GM18861 (cell line): ENCODE measurements around the gene GALNT15.

Experiments used
- ATAC-seq: cut with Tn5 transposase; IDR thresholded peaks from one replicate; pipeline ENCODE4 v1.9.1; 2021; ENCODE audit not compliant: unreplicated experiment

GALNT15 gene

DNA sequence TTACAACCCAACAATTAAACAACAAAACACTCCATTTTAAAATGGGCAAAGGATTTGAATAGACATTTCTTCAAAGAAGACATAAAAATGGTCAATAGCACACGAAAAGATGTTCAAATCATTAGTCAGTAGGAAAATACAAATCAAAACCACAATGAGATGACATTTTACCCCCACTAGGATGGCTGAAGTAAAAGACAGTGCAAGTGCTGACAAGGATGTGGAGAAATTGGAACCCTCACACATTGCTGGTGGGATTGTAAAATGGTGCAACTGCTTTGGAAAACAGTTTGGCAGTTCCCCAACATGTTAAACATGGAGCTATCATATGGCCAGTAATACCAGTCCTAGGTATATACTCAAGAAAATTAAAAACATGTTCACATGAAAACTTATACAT, 11.6 kb downstream of the GALNT15 start:
- ATAC-seq = no peak

DNA sequence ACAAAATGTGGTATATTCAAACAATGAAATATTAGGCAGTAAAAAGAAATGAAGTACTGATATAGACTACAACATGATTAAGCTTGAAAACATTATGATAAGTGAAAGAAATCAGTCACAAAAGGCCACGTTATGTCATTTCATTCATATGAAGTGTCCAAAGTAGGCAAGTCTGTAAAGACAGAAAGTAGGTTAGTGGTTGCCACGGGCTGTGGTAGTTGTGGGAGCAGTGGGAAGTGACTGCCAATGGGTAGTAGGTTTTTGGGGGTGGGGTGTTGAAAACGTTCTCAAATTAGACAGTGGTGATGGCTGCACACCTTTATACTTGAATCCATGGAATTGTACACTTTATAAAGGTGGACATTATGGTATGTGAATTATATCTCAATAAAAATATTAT, 12.1 kb downstream of the GALNT15 start:
- no peak for ATAC-seq

- no peak for ATAC-seq
Observed at GRCh38 chr3:16187213-16187790, 12.8 kb downstream of the GALNT15 start.

DNA sequence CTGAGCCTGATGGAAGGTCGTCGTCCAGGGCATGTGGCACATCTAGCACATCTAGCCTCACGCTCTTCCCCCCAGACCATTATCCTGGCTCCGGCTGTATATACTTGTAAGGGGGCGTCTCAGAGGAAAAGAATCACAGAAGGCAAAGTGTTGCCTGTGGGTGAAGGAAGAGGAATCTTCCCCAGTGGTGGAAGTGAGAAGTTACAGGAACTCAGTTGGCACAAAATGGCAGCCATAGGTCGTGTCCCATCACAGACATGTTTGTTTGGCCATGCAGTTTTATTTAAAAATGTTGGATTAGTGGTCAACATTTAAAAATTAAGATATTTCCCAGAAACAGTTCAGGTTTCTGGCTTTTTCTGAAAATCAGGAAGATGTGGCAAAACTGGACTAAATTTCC, 13.6 kb downstream of the GALNT15 start:
- no peak for ATAC-seq

GRCh38 chr3:16189201-16189600, 14.7 kb downstream of the GALNT15 start:
- ATAC-seq = no peak

DNA sequence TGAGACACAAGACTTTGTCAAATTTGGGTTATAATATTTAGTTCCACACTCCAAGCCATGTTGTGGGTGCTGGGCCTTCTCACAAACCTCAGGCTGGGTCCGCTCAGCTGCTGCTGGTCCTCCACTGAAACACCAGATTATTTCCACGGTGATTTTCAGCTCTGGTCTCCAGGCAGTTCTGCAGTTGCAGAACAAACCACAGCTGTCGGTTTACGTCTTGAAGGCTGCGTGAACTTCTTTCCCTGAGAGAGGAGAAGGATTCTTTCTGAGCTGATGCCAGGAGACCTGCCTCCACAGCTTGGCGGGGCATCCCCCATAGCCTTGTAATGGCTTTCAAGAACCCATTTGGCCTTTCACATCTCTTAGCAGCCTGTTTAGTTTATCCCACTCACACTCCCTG, 16.2 kb downstream of the GALNT15 start:
- ATAC-seq = no peak

- no peak for ATAC-seq
Observed at GRCh38 chr3:16191591-16191990, 17.1 kb downstream of the GALNT15 start.

GRCh38 chr3:16192176-16192811, 17.8 kb downstream of the GALNT15 start:
- ATAC-seq = no peak

DNA sequence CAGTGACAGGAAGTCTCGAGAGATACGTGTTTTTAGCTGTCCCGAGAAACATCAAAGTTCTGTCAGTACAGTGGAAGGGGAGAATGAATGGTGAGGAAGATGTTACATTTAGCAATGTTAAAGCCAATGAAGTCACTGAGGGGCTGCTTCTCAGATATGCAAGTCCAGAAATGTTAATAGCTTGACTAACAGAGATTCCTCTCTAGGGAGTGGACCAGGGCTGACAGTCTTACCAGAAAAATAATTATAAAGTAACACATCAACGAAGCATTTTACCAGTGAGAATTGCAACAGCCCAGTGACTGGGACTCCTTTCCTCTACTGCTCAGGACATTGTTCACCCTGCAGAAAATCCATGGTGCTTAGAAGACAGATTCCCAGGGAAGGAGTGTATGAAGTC, 23.9 kb downstream of the GALNT15 start:
- ATAC-seq = no peak

DNA sequence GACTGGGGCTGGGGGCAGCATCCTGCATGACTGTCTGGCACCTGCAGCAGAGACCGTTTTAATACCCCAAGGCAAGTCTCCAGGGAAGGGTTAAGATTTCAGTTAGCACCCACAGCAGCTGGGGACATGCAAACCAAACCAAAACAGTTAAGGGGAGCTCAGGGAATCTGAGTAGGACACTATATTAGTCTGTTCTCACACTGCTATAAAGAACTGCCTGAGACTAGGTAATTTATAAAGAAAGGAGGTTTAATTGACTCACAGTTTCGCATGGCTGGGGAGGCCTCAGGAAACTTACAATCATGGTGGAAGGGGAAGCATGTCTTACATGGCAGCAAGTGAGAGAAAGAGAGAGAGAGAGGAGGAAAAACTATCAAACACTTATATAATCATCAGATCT, 25.3 kb downstream of the GALNT15 start:
- no peak for ATAC-seq

DNA sequence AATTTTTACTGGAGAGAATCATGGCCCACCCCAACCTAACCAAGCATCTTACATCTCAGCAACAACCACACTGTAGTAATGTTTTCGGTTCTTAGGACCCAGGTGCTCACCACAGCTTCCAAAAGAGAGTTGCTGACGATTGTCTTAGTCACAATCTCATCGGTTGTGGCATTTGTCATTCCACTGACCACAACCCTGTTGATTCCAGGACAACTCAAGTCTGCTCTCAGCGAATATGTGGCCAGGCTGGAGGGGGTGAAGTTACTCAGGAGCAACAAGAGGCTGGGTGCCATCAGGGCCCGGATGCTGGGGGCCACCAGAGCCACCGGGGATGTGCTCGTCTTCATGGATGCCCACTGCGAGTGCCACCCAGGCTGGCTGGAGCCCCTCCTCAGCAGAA, 25.9 kb downstream of the GALNT15 start:
- no peak for ATAC-seq

DNA sequence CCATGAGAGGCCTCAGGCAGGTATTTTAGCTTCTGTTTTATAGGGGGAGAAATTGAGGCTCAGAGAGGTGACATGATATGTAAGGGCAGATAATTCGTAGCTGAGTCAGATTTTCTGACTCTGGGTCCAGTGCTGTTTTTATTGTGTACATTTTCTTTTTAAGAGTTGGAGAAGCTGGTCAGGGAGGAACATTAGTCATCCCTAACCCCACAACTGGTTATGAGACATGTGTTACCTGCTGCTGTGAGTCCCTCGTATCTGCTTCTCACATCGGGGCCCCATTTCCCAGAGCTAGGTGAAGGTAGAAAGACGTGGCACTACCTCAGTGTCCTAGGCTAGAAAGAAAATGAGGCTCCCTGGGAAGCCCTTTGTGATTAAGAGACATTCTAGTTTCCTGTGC, 28.6 kb downstream of the GALNT15 start:
- ATAC-seq = no peak

DNA sequence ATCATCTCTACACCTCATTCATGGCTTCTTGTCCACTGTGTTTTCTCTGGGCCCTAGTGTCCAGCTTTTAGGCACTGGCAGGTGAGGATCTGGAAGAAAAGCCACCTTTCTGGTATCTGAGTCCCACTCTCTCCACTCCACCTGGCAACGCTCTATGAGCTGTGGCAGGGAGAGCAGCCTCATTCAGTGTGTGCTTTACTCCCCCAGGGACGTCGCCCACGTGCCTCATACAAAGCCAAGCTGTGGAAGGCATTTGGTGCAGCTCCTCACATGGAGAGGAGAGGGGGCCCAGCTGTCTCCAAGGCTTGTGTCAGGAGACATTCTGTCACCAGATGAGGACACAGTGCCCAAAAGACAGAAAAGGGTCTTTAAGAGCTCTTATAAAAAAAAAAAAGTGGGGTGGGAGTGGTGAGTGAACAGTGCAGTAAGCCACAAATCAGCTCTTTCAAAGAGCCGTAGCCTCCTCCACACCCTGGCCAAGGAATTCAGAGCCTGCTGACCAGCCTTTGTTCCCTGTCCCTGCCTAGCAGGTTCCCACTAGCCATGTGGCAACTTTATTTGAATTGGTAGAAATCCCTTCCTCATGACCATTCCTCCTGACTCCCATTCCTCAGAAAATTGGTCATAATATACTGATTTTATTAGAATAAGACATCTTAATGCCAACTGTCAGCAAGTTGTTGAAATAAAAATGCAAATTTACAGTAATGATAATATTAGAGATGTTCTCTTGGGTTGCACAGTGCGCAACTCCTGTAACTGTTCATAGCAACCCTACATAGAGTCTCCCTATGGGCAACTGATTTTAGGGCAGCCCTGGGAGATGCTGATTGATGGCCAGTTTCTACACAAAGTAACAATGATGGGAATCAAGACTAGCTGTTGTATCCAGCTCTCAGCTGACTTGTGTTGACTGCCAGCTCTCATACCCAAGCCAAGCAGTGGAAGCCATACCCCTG, 29.5 kb downstream of the GALNT15 start:
- no peak for ATAC-seq

DNA sequence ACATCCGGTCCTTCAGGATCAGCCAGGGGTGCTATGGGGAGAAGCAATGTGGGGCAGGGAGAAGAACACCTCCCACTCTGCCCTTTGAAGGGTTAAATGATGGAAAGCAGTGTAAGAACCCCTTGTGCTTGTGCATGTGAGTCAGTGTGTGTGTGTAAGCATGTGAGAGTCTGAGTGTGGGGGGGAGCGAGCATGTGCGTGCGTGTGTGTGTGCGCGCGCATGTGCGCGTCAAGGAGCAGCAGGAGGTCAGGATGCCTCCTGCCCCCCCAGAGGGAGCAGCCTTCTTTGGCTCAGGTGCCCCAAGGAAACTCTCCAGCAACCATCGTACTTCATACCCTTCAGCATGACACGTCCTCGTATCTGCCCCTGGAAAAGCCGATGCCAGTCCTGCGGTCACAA, 30.3 kb downstream of the GALNT15 start:
- ATAC-seq = no peak

- ATAC-seq = no peak
Observed at GRCh38 chr3:16205156-16205870, 30.8 kb downstream of the GALNT15 start.

DNA sequence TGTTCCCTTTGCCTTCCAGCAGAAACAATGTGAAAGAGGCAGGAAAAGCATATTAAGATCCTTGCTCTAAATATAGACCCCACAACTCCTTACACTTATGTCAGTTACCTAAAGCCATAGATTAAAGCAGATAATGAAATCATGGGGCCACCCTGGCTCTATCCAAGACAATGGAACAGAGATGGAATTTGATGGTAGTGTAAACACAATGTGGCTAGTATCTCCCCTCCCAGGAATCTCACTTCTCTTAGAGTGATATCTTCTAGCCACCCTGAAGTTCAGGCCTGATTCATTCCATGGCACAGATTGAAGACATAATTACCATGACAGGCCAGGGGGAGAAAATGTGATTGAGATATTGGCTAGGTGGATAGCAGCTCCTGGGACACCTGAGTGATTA, 32.6 kb downstream of the GALNT15 start:
- ATAC-seq = no peak

GRCh38 chr3:16211176-16211904, 36.9 kb downstream of the GALNT15 start:
- no peak for ATAC-seq

- ATAC-seq = no peak
Observed at GRCh38 chr3:16214366-16214765, 39.9 kb downstream of the GALNT15 start.

DNA sequence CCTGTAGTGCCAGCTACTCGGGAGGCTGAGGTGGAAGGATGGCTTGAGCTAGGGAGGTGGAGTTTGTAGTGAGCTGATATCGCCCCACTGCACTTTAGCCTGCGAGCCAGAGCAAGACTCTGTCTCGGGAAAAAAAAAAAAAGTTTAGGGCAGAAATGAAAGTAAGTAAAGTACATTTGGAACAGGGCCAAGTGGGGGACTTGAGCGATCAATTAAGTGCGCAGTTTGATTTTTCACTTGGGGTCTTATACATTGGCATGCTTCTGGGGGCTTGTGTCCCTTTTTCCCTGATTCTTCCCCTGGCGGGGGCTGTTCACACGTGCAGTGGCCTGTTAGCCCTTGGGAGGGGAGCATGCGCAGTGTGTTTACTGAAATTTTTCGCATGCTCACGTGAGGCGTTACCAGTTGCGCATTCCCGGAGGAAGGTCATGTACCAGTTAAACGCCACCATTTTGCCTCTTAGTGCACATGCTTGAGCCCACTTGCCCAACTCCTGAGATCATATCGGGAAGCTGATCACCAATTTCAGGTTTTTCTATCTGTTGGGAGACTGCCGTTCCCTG, 42.0 kb downstream of the GALNT15 start:
- ATAC-seq = no peak

DNA sequence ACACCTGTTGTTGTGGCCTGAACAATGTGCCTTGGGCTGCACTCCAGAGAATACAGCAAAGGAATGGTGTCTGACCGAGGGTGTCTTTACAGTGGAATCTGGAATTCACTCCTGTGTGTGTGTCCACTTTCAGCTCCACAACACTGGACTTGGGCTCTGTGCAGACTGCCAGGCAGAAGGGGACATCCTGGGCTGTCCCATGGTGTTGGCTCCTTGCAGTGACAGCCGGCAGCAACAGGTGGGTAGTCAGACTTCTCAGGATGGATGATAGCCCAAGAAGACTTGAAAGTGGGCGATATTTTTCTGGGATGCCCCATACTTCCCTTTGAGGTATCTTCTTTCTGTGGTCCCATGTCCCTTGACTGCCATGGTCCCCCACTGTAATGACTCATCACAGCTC, 45.3 kb downstream of the GALNT15 start:
- ATAC-seq = no peak
